ENCODE results near the gene GNL1.
A peak's percentile ranks its signal among the peaks of the same experiment; 100 is the strongest.

GNL1 gene

GRCh38 chr6:30556066-30556905, at the start of gene GNL1:
GNL1 (minus strand) TSS chr6:30556489; CDS start chr6:30556203, 286 bp downstream.
- DNase-seq (ENCODE audit: low spot score): peak; percentile 64

GRCh38 chr6:30603961-30604360, 47.7 kb upstream of the GNL1 start:
- DNase-seq (ENCODE audit: low spot score): no peak

- DNase-seq (ENCODE audit: low spot score): no peak
These were observed 45.7 kb upstream of the GNL1 start for GRCh38 chr6:30601815-30602641.

GRCh38 chr6:30601436-30601814, 45.1 kb upstream of the GNL1 start:
- no peak for DNase-seq (ENCODE audit: low spot score)

- no peak for DNase-seq (ENCODE audit: low spot score)
These were observed 44.2 kb upstream of the GNL1 start for GRCh38 chr6:30600451-30600961.

GRCh38 chr6:30599625-30600324, 43.5 kb upstream of the GNL1 start:
- DNase-seq (ENCODE audit: low spot score): no peak

- DNase-seq (ENCODE audit: low spot score): no peak
These were observed 42.8 kb upstream of the GNL1 start for GRCh38 chr6:30598912-30599624.

- peak; percentile 58 for DNase-seq (ENCODE audit: low spot score)
These were observed 41.2 kb upstream of the GNL1 start for GRCh38 chr6:30597315-30598144.

GRCh38 chr6:30592287-30592686, 36.0 kb upstream of the GNL1 start:
- no peak for DNase-seq (ENCODE audit: low spot score)

- no peak for DNase-seq (ENCODE audit: low spot score)
These were observed 34.7 kb upstream of the GNL1 start for GRCh38 chr6:30591008-30591407.

- no peak for DNase-seq (ENCODE audit: low spot score)
These were observed 34.2 kb upstream of the GNL1 start for GRCh38 chr6:30590509-30590908.

GRCh38 chr6:30589754-30590358, 33.6 kb upstream of the GNL1 start:
- DNase-seq (ENCODE audit: low spot score): no peak

GRCh38 chr6:30583921-30584320, 27.6 kb upstream of the GNL1 start:
- no peak for DNase-seq (ENCODE audit: low spot score)

- no peak for DNase-seq (ENCODE audit: low spot score)
These were observed 21.8 kb upstream of the GNL1 start for GRCh38 chr6:30578051-30578450.

- DNase-seq (ENCODE audit: low spot score): no peak
These were observed 16.8 kb upstream of the GNL1 start for GRCh38 chr6:30573113-30573512.

GRCh38 chr6:30572148-30572547, 15.9 kb upstream of the GNL1 start:
- no peak for DNase-seq (ENCODE audit: low spot score)

- no peak for DNase-seq (ENCODE audit: low spot score)
These were observed 15.4 kb upstream of the GNL1 start for GRCh38 chr6:30571762-30572082.

GRCh38 chr6:30571075-30571761, 14.9 kb upstream of the GNL1 start, which contains the start of gene ABCF1:
ABCF1 (plus strand) TSS chr6:30571442; CDS start chr6:30571488, 46 bp downstream.
- DNase-seq (ENCODE audit: low spot score): peak; percentile 77

- DNase-seq (ENCODE audit: low spot score): no peak
These were observed 14.4 kb upstream of the GNL1 start for GRCh38 chr6:30570740-30571074.

- DNase-seq (ENCODE audit: low spot score): no peak
These were observed 14.0 kb upstream of the GNL1 start for GRCh38 chr6:30570263-30570662.

All from HuH-7.5 (cell line).